HG02798 (cell line): ENCODE measurements around the gene MYO5C.

ENCODE experiments used
- ATAC-seq: cut with Tn5 transposase; IDR thresholded peaks from one replicate; pipeline ENCODE4 v1.9.1; 2021; ENCODE audit warnings: mild to moderate bottlenecking; ENCODE audit not compliant: unreplicated experiment, poor library complexity

The MYO5C gene

GRCh38 chr15:52295421-52296001 is at the start of gene MYO5C:
Gene MYO5C, minus strand, starts transcription at chr15:52295804. Its CDS starts 168 bp downstream, at chr15:52295636.
- ATAC-seq: no peak

- ATAC-seq: no peak
Observed at GRCh38 chr15:52344592-52344991, 49.0 kb upstream of the MYO5C start.

- no peak for ATAC-seq
Observed at GRCh38 chr15:52343831-52344230, 48.2 kb upstream of the MYO5C start.

GRCh38 chr15:52340093-52340492 is 44.5 kb upstream of the MYO5C start:
- no peak for ATAC-seq

- ATAC-seq: no peak
Observed at GRCh38 chr15:52338891-52339290, 43.3 kb upstream of the MYO5C start.

- ATAC-seq: no peak
Observed at GRCh38 chr15:52338058-52338457, 42.5 kb upstream of the MYO5C start.

GRCh38 chr15:52337198-52337853 is 41.7 kb upstream of the MYO5C start:
- no peak for ATAC-seq

- ATAC-seq: no peak
Observed at GRCh38 chr15:52336529-52336928, 40.9 kb upstream of the MYO5C start.

GRCh38 chr15:52334491-52335160 is 39.0 kb upstream of the MYO5C start:
- ATAC-seq: no peak

- ATAC-seq: peak; percentile 86
Observed at GRCh38 chr15:52331490-52332240, 36.1 kb upstream of the MYO5C start.

GRCh38 chr15:52329987-52330386 is 34.4 kb upstream of the MYO5C start:
- no peak for ATAC-seq

- ATAC-seq: no peak
Observed at GRCh38 chr15:52329150-52329549, 33.5 kb upstream of the MYO5C start.

- no peak for ATAC-seq
Observed at GRCh38 chr15:52328680-52329079, 33.1 kb upstream of the MYO5C start.

GRCh38 chr15:52326756-52327155 is 31.2 kb upstream of the MYO5C start:
- no peak for ATAC-seq

- no peak for ATAC-seq
Observed at GRCh38 chr15:52324109-52324508, 28.5 kb upstream of the MYO5C start.

- no peak for ATAC-seq
Observed at GRCh38 chr15:52318729-52319500, 23.3 kb upstream of the MYO5C start.

GRCh38 chr15:52317688-52318087 is 22.1 kb upstream of the MYO5C start:
- no peak for ATAC-seq

GRCh38 chr15:52317022-52317421 is 21.4 kb upstream of the MYO5C start:
- no peak for ATAC-seq

GRCh38 chr15:52309154-52309548 is 13.5 kb upstream of the MYO5C start:
- peak; percentile 46 for ATAC-seq

GRCh38 chr15:52308446-52309153 is 13.0 kb upstream of the MYO5C start:
- peak; percentile 86 for ATAC-seq
